NT2/D1 (cell line): ENCODE measurements around the gene LRP8.

Source experiments
- DNase-seq: peaks from one replicate; pipeline ENCODE4 v3.0.0-alpha.2; 2011; ENCODE audit warnings: low read depth, low spot score
- H3K27me3 ChIP-seq: 2 replicates; pipeline ENCODE4 v1.6.0; 2011; ENCODE audit warnings: mild to moderate bottlenecking; ENCODE audit not compliant: insufficient read length, insufficient read depth
- H3K36me3 ChIP-seq: 2 replicates; pipeline ENCODE4 v1.6.1; 2011; ENCODE audit warnings: mild to moderate bottlenecking, low read length, mixed read lengths; ENCODE audit not compliant: insufficient read depth, insufficient read length
- H3K4me1 ChIP-seq: 2 replicates; pipeline ENCODE4 v1.5.1; 2011; ENCODE audit not compliant: insufficient read depth, insufficient read length
- H3K4me3 ChIP-seq: 2 replicates; pipeline ENCODE4 v1.5.1; 2011; ENCODE audit warnings: low read depth; ENCODE audit not compliant: insufficient read length
- H3K9ac ChIP-seq: 2 replicates; pipeline ENCODE4 v1.6.0; 2011; ENCODE audit warnings: low read depth; ENCODE audit not compliant: insufficient read length
- H3K9me3 ChIP-seq: 2 replicates; pipeline ENCODE4 v1.5.1; 2011; ENCODE audit warnings: mild to moderate bottlenecking, low read length; ENCODE audit not compliant: insufficient read depth
- SUZ12 ChIP-seq: IDR thresholded peaks from 2 replicates; pipeline ENCODE4 v1.6.1; 2011; ENCODE audit not compliant: insufficient read length, insufficient read depth; ENCODE audit errors: extremely low read depth
- YY1 ChIP-seq: IDR thresholded peaks from 2 replicates; pipeline ENCODE4 v1.6.1; 2011; ENCODE audit not compliant: insufficient read length, insufficient read depth
- ZNF274 ChIP-seq: IDR thresholded peaks from 2 replicates; pipeline ENCODE4 v1.6.1; 2011; ENCODE audit warnings: mild to moderate bottlenecking, low read depth, low read length

The LRP8 gene

DNA sequence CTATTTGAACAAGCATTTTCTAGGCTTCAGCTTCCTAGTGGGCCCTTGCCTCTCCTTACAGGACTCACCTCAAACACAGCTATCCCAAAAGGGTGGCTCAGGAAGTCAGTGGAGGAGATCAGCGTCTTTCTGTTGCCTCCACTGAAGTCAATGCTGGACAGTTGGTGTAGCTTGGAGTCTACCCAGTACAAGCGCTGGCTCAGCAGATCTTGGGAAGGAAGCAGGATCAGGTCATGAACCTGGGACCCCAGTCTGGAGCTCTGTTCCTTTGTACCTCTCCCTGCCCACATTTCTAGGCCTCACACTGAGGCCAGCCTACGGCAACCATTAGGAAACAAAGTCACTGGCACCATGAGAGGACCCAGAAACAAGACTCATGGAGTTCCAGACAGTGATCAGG, 65.9 kb downstream of the LRP8 start:
- TF ChIP-seq YY1 (no peak), SUZ12 (no peak), ZNF274 (no peak)
- no peak overlapping the region for H3K4me3 ChIP-seq
- H3K27me3 ChIP-seq: no peaks in the 10 kb centered on the region
- H3K9ac ChIP-seq: no peak overlapping the region
- peaks cover 99% of the 10 kb centered on the region for H3K36me3 ChIP-seq
- no peaks in the 10 kb centered on the region for H3K9me3 ChIP-seq
- H3K4me1 ChIP-seq: no peaks in the 10 kb centered on the region
- DNase-seq: no peak

- TF ChIP-seq ZNF274: no peak
- TF ChIP-seq SUZ12: no peak
- TF ChIP-seq YY1: no peak
- DNase-seq: no peak
- Histone ChIP-seq H3K9ac (no peak overlapping the region), H3K36me3 (peaks cover 99% of the 10 kb centered on the region), H3K9me3 (no peaks in the 10 kb centered on the region), H3K27me3 (no peaks in the 10 kb centered on the region), H3K4me1 (no peaks in the 10 kb centered on the region), H3K4me3 (no peak overlapping the region)
Observed at GRCh38 chr1:53260631-53261247, 67.1 kb downstream of the LRP8 start.

- peaks cover 99% of the 10 kb centered on the region for H3K36me3 ChIP-seq
- no peaks in the 10 kb centered on the region for H3K4me1 ChIP-seq
- TF ChIP-seq ZNF274: no peak
- no peak overlapping the region for H3K9ac ChIP-seq
- H3K9me3 ChIP-seq: no peaks in the 10 kb centered on the region
- no peak for DNase-seq
- H3K27me3 ChIP-seq: no peaks in the 10 kb centered on the region
- H3K4me3 ChIP-seq: no peak overlapping the region
Observed at GRCh38 chr1:53259932-53260331, 67.9 kb downstream of the LRP8 start.

DNA sequence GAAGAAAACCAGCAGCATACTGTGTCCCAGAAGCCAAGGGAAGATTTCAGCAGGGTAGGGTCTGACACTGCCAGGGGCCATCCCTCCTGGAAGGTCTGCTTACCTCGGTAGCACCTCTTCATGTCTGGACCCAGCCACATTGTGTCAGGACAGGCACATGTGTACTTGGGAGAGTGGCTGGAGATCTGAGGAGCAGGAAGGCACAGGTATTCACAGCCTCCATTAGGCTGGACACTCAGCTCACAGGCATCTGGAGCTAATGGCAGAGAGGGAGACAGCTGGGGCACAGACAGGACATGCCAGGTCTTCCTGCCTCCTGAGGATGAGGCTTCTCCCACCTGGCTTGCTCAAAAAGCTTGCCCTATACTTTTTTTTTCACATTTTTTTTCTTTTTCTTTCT, 69.7 kb downstream of the LRP8 start:
- Histone ChIP-seq H3K36me3 (peaks cover 99% of the 10 kb centered on the region), H3K4me1 (no peaks in the 10 kb centered on the region), H3K9ac (no peak overlapping the region), H3K27me3 (no peaks in the 10 kb centered on the region), H3K4me3 (no peak overlapping the region), H3K9me3 (no peaks in the 10 kb centered on the region)
- TF ChIP-seq ZNF274: no peak
- no peak for TF ChIP-seq YY1
- no peak for DNase-seq

DNA sequence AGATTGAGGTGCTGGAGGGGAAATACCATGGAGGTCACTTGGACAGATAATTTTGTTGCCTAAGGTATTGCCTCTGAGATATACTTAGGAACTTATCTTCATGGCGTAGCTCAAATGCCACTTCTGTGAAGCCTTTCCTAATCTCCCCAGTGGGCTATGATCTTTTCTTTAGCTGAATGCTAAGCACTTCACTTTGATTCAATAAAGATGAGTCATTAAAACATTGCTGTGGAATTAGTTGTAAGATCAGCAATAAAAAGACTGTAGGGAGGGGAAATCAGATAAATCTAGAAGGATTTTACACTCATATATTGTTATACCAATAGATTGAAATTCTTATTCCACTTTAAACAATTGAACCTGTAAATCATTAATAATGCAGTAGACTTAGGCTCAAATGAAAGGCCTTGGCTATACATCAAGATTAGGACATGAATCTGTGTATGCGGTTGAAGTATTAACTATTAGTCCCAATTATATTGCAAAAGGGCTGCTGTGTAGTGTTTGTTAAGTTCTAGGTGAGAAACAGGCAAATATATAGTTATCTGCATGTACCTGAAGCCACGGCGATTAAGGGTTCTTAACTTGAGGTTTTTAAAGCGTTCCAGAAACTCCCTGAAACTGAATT, 70.3 kb downstream of the LRP8 start:
- H3K4me3 ChIP-seq: no peak overlapping the region
- peaks cover 99% of the 10 kb centered on the region for H3K36me3 ChIP-seq
- H3K9ac ChIP-seq: no peak overlapping the region
- H3K27me3 ChIP-seq: no peaks in the 10 kb centered on the region
- TF ChIP-seq ZNF274 (no peak), YY1 (no peak), SUZ12 (no peak)
- DNase-seq: no peak
- no peaks in the 10 kb centered on the region for H3K9me3 ChIP-seq
- no peaks in the 10 kb centered on the region for H3K4me1 ChIP-seq

DNA sequence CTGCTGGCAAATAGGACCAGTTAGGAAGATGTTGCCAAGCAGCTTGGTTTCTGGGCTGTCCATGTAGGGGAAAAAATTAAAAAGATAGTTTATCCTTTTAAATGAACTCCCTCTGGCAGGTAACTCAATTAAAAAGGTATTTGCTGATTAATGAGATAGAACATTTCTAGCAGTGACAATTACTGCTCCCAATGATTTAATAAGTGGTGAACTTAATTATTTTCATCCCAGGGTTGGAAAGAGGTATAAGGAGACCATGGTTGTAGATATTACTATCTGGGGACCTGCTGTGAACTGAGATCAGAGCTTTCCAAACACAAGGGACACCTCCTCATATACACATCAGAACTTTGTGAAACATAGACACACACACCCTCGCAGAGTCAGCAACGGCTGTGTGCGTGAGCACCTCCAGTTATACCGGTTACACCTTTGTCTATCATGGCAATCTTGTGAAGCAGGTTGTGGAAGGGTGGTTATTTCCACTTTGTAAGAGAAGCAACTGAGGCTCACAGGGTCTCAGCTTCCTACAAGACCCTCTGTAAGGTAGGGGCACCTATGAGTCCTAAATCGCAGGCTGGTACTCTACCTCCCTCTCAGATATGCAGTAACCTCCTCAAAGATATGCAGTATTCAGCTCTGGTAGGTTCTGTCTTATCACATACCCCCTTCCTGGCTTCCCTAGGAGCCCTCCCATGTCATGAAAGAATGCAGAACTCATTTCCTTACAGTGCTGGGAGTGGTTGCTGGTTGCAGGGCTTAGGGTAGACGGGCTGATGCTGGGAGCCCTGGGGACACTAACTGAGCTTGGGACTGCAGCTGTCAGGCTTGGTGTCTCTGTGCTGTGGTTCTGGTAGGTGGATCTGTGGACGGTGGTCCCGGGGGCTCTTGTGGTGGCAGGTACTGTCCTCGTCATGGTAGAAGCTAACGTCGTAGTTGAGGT, 71.1 kb downstream of the LRP8 start:
- Histone ChIP-seq H3K9me3 (no peaks in the 10 kb centered on the region), H3K4me3 (no peak overlapping the region), H3K27me3 (no peaks in the 10 kb centered on the region), H3K9ac (no peak overlapping the region), H3K36me3 (peaks cover 98% of the 10 kb centered on the region), H3K4me1 (no peaks in the 10 kb centered on the region)
- DNase-seq: no peak
- TF ChIP-seq SUZ12 (no peak), ZNF274 (no peak), YY1 (no peak)

GRCh38 chr1:53255031-53255430, 72.8 kb downstream of the LRP8 start:
- no peak overlapping the region for H3K4me3 ChIP-seq
- DNase-seq: no peak
- no peaks in the 10 kb centered on the region for H3K4me1 ChIP-seq
- no peak overlapping the region for H3K9ac ChIP-seq
- TF ChIP-seq ZNF274: no peak
- no peak for TF ChIP-seq SUZ12
- TF ChIP-seq YY1: no peak
- H3K9me3 ChIP-seq: no peaks in the 10 kb centered on the region
- H3K36me3 ChIP-seq: peaks cover 97% of the 10 kb centered on the region
- no peaks in the 10 kb centered on the region for H3K27me3 ChIP-seq
